Vagina (tissue), 2 donors: ENCODE results near the gene B3GALT2.

Source experiments
- POLR2A ChIP-seq, 2 donors: fragments of 450-650 bp; IDR thresholded peaks; one replicate each; pipeline ENCODE4 v1.6.1; 2017; ENCODE audit warnings: antibody characterized with exemption in 2 of 2, mild to moderate bottlenecking in 2 of 2, moderate library complexity in 2 of 2
- POLR2AphosphoS5 ChIP-seq, 2 donors: sonication (generic); formaldehyde crosslinking; IDR thresholded peaks; one replicate each; pipeline ENCODE4 v1.9.0; 2017; ENCODE audit warnings: antibody characterized with exemption in 2 of 2, mild to moderate bottlenecking in 2 of 2, low read depth in 1 of 2; ENCODE audit not compliant: insufficient read depth in 1 of 2
- TF ChIP-seq, protein P1 (sequence below), 3 experiments: fragments of 450-650 bp in 2 of 3; fragments of 200-600 bp in 1 of 3; sonication (generic) in 1 of 3; IDR thresholded peaks; one replicate each; pipeline ENCODE4 v1.5.1; 2017 to 2019; ENCODE audit warnings: antibody characterized with exemption in 3 of 3, mild to moderate bottlenecking in 2 of 3, moderate library complexity in 2 of 3

GRCh38 chr1:193181985-193182384, 4.4 kb downstream of the B3GALT2 start:
- TF ChIP-seq POLR2A (IDR thresholded peaks at IDR 0.05) (no peak), POLR2AphosphoS5 (IDR thresholded peaks at IDR 0.05; ENCODE audit: insufficient read depth in 1 of 2, low read depth in 1 of 2) (no peak)
- TF ChIP-seq, protein P1, sequence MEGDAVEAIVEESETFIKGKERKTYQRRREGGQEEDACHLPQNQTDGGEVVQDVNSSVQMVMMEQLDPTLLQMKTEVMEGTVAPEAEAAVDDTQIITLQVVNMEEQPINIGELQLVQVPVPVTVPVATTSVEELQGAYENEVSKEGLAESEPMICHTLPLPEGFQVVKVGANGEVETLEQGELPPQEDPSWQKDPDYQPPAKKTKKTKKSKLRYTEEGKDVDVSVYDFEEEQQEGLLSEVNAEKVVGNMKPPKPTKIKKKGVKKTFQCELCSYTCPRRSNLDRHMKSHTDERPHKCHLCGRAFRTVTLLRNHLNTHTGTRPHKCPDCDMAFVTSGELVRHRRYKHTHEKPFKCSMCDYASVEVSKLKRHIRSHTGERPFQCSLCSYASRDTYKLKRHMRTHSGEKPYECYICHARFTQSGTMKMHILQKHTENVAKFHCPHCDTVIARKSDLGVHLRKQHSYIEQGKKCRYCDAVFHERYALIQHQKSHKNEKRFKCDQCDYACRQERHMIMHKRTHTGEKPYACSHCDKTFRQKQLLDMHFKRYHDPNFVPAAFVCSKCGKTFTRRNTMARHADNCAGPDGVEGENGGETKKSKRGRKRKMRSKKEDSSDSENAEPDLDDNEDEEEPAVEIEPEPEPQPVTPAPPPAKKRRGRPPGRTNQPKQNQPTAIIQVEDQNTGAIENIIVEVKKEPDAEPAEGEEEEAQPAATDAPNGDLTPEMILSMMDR (IDR thresholded peaks at IDR 0.05) = no peak
